Neutrophil (primary cell): Measurements from ENCODE around the gene QSOX2.

Source experiments
- H3K27ac ChIP-seq: fragments of 200-600 bp; sonication (generic); 2 replicates; pipeline ENCODE4 v1.5.1; 2016; ENCODE audit warnings: mild to moderate bottlenecking, moderate library complexity
- H3K27me3 ChIP-seq: fragments of 200-600 bp; sonication (generic); 2 replicates; pipeline ENCODE4 v1.6.0; 2016; ENCODE audit warnings: mild to moderate bottlenecking
- H3K36me3 ChIP-seq: fragments of 200-600 bp; sonication (generic); 2 replicates; pipeline ENCODE4 v1.5.1; 2017
- H3K4me1 ChIP-seq, 2 experiments: fragments of 200-600 bp in 1 of 2; sonication (generic) in 1 of 2; 1 replicate in 1 of 2; 2 replicates in 1 of 2; pipeline versions ENCODE4 v1.5.1 to v1.6.1; 2013 to 2016; ENCODE audit warnings: low read depth in 1 of 2, low read length in 1 of 2, mild to moderate bottlenecking in 1 of 2, moderate library complexity in 1 of 2; ENCODE audit not compliant: control insufficient read depth in 1 of 2, insufficient read depth in 1 of 2
- H3K4me3 ChIP-seq, 2 experiments: fragments of 200-600 bp in 1 of 2; sonication (generic) in 1 of 2; 1 replicate in 1 of 2; 2 replicates in 1 of 2; pipeline ENCODE4 v1.5.1; 2013 to 2016; ENCODE audit warnings: low read depth in 1 of 2, low read length in 1 of 2, mild to moderate bottlenecking in 1 of 2, moderate library complexity in 1 of 2
- H3K9me3 ChIP-seq: fragments of 200-600 bp; sonication (generic); 2 replicates; pipeline ENCODE4 v1.5.1; 2016
- CTCF ChIP-seq: fragments of 200-600 bp; sonication (generic); IDR thresholded peaks from 2 replicates; pipeline ENCODE4 v1.5.1; 2016; ENCODE audit warnings: antibody characterized with exemption

Gene QSOX2

GRCh38 chr9:136292026-136292538 is 46.5 kb upstream of the QSOX2 start:
- H3K9me3 ChIP-seq: no peaks in the 10 kb centered on the region
- no peaks in the 10 kb centered on the region for H3K4me1 ChIP-seq
- H3K4me3 ChIP-seq: no peak overlapping the region
- no peak overlapping the region for H3K27ac ChIP-seq
- no peaks in the 10 kb centered on the region for H3K27me3 ChIP-seq
- no peaks in the 10 kb centered on the region for H3K36me3 ChIP-seq
- TF ChIP-seq CTCF: no peak

- H3K4me3 ChIP-seq: no peak overlapping the region
- H3K4me1 ChIP-seq: no peaks in the 10 kb centered on the region
- no peak for TF ChIP-seq CTCF
- no peaks in the 10 kb centered on the region for H3K9me3 ChIP-seq
- no peak overlapping the region for H3K27ac ChIP-seq
- no peaks in the 10 kb centered on the region for H3K27me3 ChIP-seq
- H3K36me3 ChIP-seq: no peaks in the 10 kb centered on the region
These were observed 45.9 kb upstream of the QSOX2 start for GRCh38 chr9:136291306-136292025.

GRCh38 chr9:136290508-136291000 is 44.9 kb upstream of the QSOX2 start:
- no peak overlapping the region for H3K4me3 ChIP-seq
- TF ChIP-seq CTCF: no peak
- no peak overlapping the region for H3K27ac ChIP-seq
- no peaks in the 10 kb centered on the region for H3K9me3 ChIP-seq
- H3K36me3 ChIP-seq: no peaks in the 10 kb centered on the region
- H3K27me3 ChIP-seq: no peaks in the 10 kb centered on the region
- no peaks in the 10 kb centered on the region for H3K4me1 ChIP-seq

DNA sequence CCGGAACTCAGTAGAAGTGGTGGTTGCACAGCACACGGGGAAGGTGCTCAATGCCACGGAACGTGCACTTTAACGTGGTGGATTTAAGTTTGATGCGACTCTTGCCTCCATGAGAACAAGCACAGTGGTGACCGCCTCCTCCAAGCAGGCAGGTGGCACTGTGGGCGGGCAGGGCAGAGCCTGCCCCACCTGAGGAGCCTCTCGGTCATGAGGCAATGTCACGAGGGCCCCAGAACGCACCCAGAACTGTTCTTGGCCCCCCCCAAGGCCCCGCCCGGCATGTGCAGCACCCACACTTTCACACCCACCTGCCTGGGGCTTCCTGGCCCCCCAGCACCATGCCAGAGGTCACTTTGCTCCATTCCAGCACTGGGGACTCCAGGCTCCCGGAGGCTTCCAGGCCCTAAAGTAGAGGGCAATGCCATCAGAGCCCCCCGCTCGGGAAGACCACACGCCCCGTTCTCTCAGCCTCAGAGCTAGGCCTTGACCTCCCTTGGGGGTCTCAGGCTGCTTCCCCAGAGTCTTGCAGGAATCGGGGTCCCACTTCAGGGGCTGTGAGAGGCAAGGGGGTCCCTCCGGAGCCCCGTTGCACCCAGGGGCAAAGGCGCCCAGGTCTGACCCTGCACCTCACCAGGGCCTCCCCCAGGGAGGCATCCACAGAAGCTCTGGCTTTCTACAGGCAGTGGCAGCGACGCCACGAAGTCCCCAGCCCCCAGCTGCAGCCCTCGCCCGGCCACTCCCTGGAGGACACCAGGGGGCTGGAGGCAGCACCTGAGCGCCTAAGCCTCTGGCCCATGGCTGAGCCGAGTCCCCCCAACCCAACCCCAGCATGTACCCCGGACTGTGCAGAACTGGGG is 44.3 kb upstream of the QSOX2 start:
- no peak overlapping the region for H3K4me3 ChIP-seq
- no peaks in the 10 kb centered on the region for H3K27me3 ChIP-seq
- no peaks in the 10 kb centered on the region for H3K9me3 ChIP-seq
- TF ChIP-seq CTCF: no peak
- H3K36me3 ChIP-seq: no peaks in the 10 kb centered on the region
- no peak overlapping the region for H3K27ac ChIP-seq
- H3K4me1 ChIP-seq: no peaks in the 10 kb centered on the region

GRCh38 chr9:136287960-136288753 is 42.5 kb upstream of the QSOX2 start:
- Histone ChIP-seq H3K4me3 (no peak overlapping the region), H3K9me3 (no peaks in the 10 kb centered on the region), H3K4me1 (peaks cover 0 to 4% of the 10 kb centered on the region in 2 experiments), H3K36me3 (no peaks in the 10 kb centered on the region), H3K27ac (no peak overlapping the region), H3K27me3 (peaks cover 5% of the 10 kb centered on the region)
- no peak for TF ChIP-seq CTCF
